HEK293 (cell line): ENCODE measurements around the gene SBK2.

Source experiments
- CTCF ChIA-PET: fragments of 350-600 bp; formaldehyde crosslinking; extraction: SDS; loops from one replicate; lab custom pipeline; 2021; ENCODE audit warnings: antibody characterized with exemption; lab: Yijun Ruan, JAX
- POLR2A ChIA-PET: fragments of 300-600 bp; formaldehyde crosslinking; extraction: SDS; loops from one replicate; lab custom pipeline; 2020; ENCODE audit warnings: antibody characterized with exemption, inconsistent platforms; lab: Yijun Ruan, JAX
- H3K27ac ChIP-seq: fragments of 200-500 bp; sonication (Bioruptor generic); 2 replicates; pipeline ENCODE4 v1.5.1; 2014; ENCODE audit warnings: low read depth, low read length, control low read depth, inconsistent platforms; ENCODE audit errors: extremely low read depth
- H3K36me3 ChIP-seq, 2 experiments: fragments of 200-500 bp in 1 of 2; sonication (Bioruptor generic) in 1 of 2; 1 replicate in 1 of 2; 2 replicates in 1 of 2; pipeline ENCODE4 v1.5.1; 2014 to 2017; ENCODE audit warnings: inconsistent platforms in 2 of 2, low read length in 2 of 2; ENCODE audit not compliant: control insufficient read depth in 2 of 2, insufficient read depth in 1 of 2
- H3K4me1 ChIP-seq: fragments of 200-500 bp; sonication (Bioruptor generic); 2 replicates; pipeline ENCODE4 v1.5.1; 2014; ENCODE audit warnings: mild to moderate bottlenecking, low read length, inconsistent platforms; ENCODE audit not compliant: control insufficient read depth, insufficient read depth
- H3K4me3 ChIP-seq: 2 replicates; pipeline ENCODE4 v1.5.1; 2011; ENCODE audit warnings: low read depth, mild to moderate bottlenecking, control low read depth, low read length, moderate library complexity
- H3K9me3 ChIP-seq: fragments of 200-500 bp; sonication (Bioruptor generic); 2 replicates; pipeline ENCODE4 v1.5.1; 2014; ENCODE audit warnings: low read depth, low read length, inconsistent platforms; ENCODE audit not compliant: control insufficient read depth, insufficient read depth
- GLIS1 ChIP-seq: fragments of 450-650 bp; formaldehyde crosslinking; IDR thresholded peaks from 2 replicates; pipeline ENCODE4 v1.5.1; 2016; ENCODE audit warnings: missing biosample characterization, missing genetic modification characterization
- GLIS2 ChIP-seq: fragments of 450-650 bp; formaldehyde crosslinking; IDR thresholded peaks from 2 replicates; pipeline ENCODE4 v1.5.1; 2016; ENCODE audit warnings: missing biosample characterization, missing genetic modification characterization
- HOXD13 ChIP-seq: sonication (generic); formaldehyde crosslinking; IDR thresholded peaks from 2 replicates; pipeline ENCODE4 v1.8.0; 2022; ENCODE audit warnings: missing genetic modification reagents, borderline replicate concordance
- PRDM10 ChIP-seq: fragments of 450-650 bp; formaldehyde crosslinking; IDR thresholded peaks from 2 replicates; pipeline ENCODE4 v1.5.1; 2016; ENCODE audit warnings: missing biosample characterization, missing genetic modification characterization
- SP2 ChIP-seq: fragments of 450-650 bp; formaldehyde crosslinking; IDR thresholded peaks from 2 replicates; pipeline ENCODE4 v1.5.1; 2016; ENCODE audit warnings: missing biosample characterization, missing genetic modification characterization
- SP3 ChIP-seq: fragments of 450-650 bp; formaldehyde crosslinking; IDR thresholded peaks from 2 replicates; pipeline ENCODE4 v1.5.1; 2016; ENCODE audit warnings: missing biosample characterization, missing genetic modification characterization
- ZBTB11 ChIP-seq: fragments of 450-650 bp; formaldehyde crosslinking; conservative IDR thresholded peaks from 2 replicates; pipeline ENCODE4 v1.5.1; 2016; ENCODE audit warnings: low read depth, missing biosample characterization, missing genetic modification characterization
- ZBTB17 ChIP-seq: fragments of 450-650 bp; formaldehyde crosslinking; IDR thresholded peaks from 2 replicates; pipeline ENCODE4 v1.5.1; 2016; ENCODE audit warnings: missing biosample characterization, missing genetic modification characterization
- ZBTB20 ChIP-seq: fragments of 450-650 bp; formaldehyde crosslinking; IDR thresholded peaks from 2 replicates; pipeline ENCODE4 v1.5.1; 2016; ENCODE audit warnings: missing biosample characterization, missing genetic modification characterization
- ZNF221 ChIP-seq: fragments of 450-650 bp; formaldehyde crosslinking; IDR thresholded peaks from 2 replicates; pipeline ENCODE4 v1.5.1; 2017; ENCODE audit warnings: missing biosample characterization, missing genetic modification characterization, borderline replicate concordance
- ZNF324 ChIP-seq: fragments of 450-650 bp; formaldehyde crosslinking; IDR thresholded peaks from 2 replicates; pipeline ENCODE4 v1.5.1; 2016; ENCODE audit warnings: missing biosample characterization, missing genetic modification characterization
- ZNF335 ChIP-seq: fragments of 450-650 bp; formaldehyde crosslinking; conservative IDR thresholded peaks from 2 replicates; pipeline ENCODE4 v1.5.1; 2016; ENCODE audit warnings: missing biosample characterization, missing genetic modification characterization
- ZNF366 ChIP-seq: fragments of 450-650 bp; formaldehyde crosslinking; conservative IDR thresholded peaks from 2 replicates; pipeline ENCODE4 v1.5.1; 2016; ENCODE audit warnings: missing biosample characterization, missing genetic modification characterization
- ZNF600 ChIP-seq: fragments of 450-650 bp; formaldehyde crosslinking; IDR thresholded peaks from 2 replicates; pipeline ENCODE4 v1.5.1; 2016; ENCODE audit warnings: missing biosample characterization, missing genetic modification characterization
- ZSCAN23 ChIP-seq: fragments of 450-650 bp; formaldehyde crosslinking; IDR thresholded peaks from 2 replicates; pipeline ENCODE4 v1.5.1; 2016; ENCODE audit warnings: missing biosample characterization, missing genetic modification characterization
- ZSCAN30 ChIP-seq: fragments of 450-650 bp; IDR thresholded peaks from 2 replicates; pipeline ENCODE4 v1.5.1; 2018; ENCODE audit warnings: missing biosample characterization, mild to moderate bottlenecking, missing genetic modification characterization, moderate library complexity
- ZXDB ChIP-seq: fragments of 450-650 bp; formaldehyde crosslinking; IDR thresholded peaks from 2 replicates; pipeline ENCODE4 v1.5.1; 2016; ENCODE audit warnings: missing biosample characterization, missing genetic modification characterization
- TF ChIP-seq, protein P1 (sequence below): fragments of 450-650 bp; formaldehyde crosslinking; IDR thresholded peaks from 2 replicates; pipeline ENCODE4 v1.5.1; 2016; ENCODE audit warnings: missing biosample characterization, missing genetic modification characterization
- TF ChIP-seq, protein P2 (sequence below): fragments of 450-650 bp; formaldehyde crosslinking; IDR thresholded peaks from 2 replicates; pipeline ENCODE4 v1.5.1; 2017; ENCODE audit warnings: missing biosample characterization, missing genetic modification characterization

SBK2 gene

GRCh38 chr19:55579766-55580621 lies 43.1 kb upstream of the SBK2 start:
- Histone ChIP-seq H3K4me1 (no peaks in the 10 kb centered on the region), H3K4me3 (peak overlapping the region; percentile 100), H3K9me3 (no peaks in the 10 kb centered on the region), H3K27ac (peak overlapping the region; percentile 80), H3K36me3 (peaks cover 9 to 20% of the 10 kb centered on the region in 2 experiments; a peak in 2 of 3 replicates)
- CTCF ChIA-PET, result interaction anchor here (0.6 to 0.7 kb wide), 3 partner anchors 10 to 75 kb away, joined by 3 to 4 read pairs (median 3); no protein-coding TSS in a partner anchor
- POLR2A ChIA-PET, result interaction anchor here (0.7 to 3.2 kb wide), 6 partner anchors 9 to 1463 kb away, joined by 3 to 21 read pairs (median 4); partner anchors contain the start of genes FIZ1 and ZNF524
- TF ChIP-seq PRDM10, result peak; percentile 21; the same call in 1 of the 2 replicates
- TF ChIP-seq ZBTB11, result peak; percentile 12; the same call in 1 of the 2 replicates
- peak; percentile 51; the same call in 1 of the 2 replicates for TF ChIP-seq ZXDB (tag by site-specific recombination)
- peak; percentile 43; the same call in 1 of the 2 replicates for TF ChIP-seq HOXD13 (CRISPR knock-in tag)
- peak; percentile 57 for TF ChIP-seq ZNF335 (tag by site-specific recombination)
- peak; percentile 80 for TF ChIP-seq SP2
- peak; percentile 42; the same call in 1 of the 2 replicates for TF ChIP-seq GLIS2
- TF ChIP-seq, protein P1, sequence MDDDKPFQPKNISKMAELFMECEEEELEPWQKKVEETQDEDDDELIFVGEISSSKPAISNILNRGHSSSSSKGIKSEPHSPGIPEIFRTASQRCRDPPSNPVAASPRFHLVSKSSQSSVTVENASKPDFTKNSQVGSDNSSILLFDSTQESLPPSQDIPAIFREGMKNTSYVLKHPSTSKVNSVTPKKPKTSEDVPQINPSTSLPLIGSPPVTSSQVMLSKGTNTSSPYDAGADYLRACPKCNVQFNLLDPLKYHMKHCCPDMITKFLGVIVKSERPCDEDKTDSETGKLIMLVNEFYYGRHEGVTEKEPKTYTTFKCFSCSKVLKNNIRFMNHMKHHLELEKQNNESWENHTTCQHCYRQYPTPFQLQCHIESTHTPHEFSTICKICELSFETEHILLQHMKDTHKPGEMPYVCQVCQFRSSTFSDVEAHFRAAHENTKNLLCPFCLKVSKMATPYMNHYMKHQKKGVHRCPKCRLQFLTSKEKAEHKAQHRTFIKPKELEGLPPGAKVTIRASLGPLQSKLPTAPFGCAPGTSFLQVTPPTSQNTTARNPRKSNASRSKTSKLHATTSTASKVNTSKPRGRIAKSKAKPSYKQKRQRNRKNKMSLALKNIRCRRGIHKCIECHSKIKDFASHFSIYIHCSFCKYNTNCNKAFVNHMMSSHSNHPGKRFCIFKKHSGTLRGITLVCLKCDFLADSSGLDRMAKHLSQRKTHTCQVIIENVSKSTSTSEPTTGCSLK (tag by site-specific recombination), result no peak
- peak; percentile 78 for TF ChIP-seq SP3 (tag by site-specific recombination)
- TF ChIP-seq ZNF221 (tag by site-specific recombination), result no peak
- TF ChIP-seq ZNF366 (tag by site-specific recombination), result peak; percentile 93
- TF ChIP-seq ZSCAN23 (tag by site-specific recombination), result no peak
- peak; percentile 79 for TF ChIP-seq GLIS1
- peak; percentile 10; the same call in 1 of the 2 replicates for TF ChIP-seq ZNF600
- TF ChIP-seq ZBTB20, result peak; percentile 40; the same call in 1 of the 2 replicates
- no peak for TF ChIP-seq ZNF324
- TF ChIP-seq ZBTB17 (tag by site-specific recombination), result peak; percentile 76; the same call in 1 of the 2 replicates
- no peak for TF ChIP-seq ZSCAN30 (tag by site-specific recombination)
- TF ChIP-seq, protein P2, sequence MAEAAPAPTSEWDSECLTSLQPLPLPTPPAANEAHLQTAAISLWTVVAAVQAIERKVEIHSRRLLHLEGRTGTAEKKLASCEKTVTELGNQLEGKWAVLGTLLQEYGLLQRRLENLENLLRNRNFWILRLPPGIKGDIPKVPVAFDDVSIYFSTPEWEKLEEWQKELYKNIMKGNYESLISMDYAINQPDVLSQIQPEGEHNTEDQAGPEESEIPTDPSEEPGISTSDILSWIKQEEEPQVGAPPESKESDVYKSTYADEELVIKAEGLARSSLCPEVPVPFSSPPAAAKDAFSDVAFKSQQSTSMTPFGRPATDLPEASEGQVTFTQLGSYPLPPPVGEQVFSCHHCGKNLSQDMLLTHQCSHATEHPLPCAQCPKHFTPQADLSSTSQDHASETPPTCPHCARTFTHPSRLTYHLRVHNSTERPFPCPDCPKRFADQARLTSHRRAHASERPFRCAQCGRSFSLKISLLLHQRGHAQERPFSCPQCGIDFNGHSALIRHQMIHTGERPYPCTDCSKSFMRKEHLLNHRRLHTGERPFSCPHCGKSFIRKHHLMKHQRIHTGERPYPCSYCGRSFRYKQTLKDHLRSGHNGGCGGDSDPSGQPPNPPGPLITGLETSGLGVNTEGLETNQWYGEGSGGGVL (tag by site-specific recombination), result peak; percentile 73
- TF ChIP-seq, all 188 proteins: peak for 14
